Naive B cell (primary cell): ENCODE data around the gene STX11. TPM values are rescaled to one million over a fixed set of nuclear protein-coding genes. Genes with fewer than 3 reads are reported as not detected.

Experiments
- ATAC-seq, 2 donors: fragments of 150-1000 bp; cut with Tn5 transposase; 2 replicates each; pipeline ENCODE4 v1.10.0; 2021; ENCODE audit warnings: low read depth in 2 of 2, mild to moderate bottlenecking in 2 of 2, moderate library complexity in 2 of 2
- DNase-seq: peaks from one replicate; pipeline ENCODE4 v3.0.0; 2022
- H3K27ac Mint-ChIP-seq, 6 donors: one replicate each; pipeline ENCODE4 v1.8.0; 2020 to 2022; ENCODE audit warnings: mild to moderate bottlenecking in 6 of 6, mixed read lengths in 6 of 6, moderate library complexity in 5 of 6, inconsistent platforms in 2 of 6
- H3K27me3 Mint-ChIP-seq, 3 donors: one replicate each; pipeline ENCODE4 v1.8.0; 2021 to 2022; ENCODE audit warnings: mixed read lengths in 3 of 3, mild to moderate bottlenecking in 1 of 3
- H3K36me3 Mint-ChIP-seq, 2 donors: one replicate each; pipeline ENCODE4 v1.8.0; 2020 to 2022; ENCODE audit warnings: mixed read lengths in 2 of 2, inconsistent platforms in 1 of 2, mild to moderate bottlenecking in 1 of 2
- H3K4me1 Mint-ChIP-seq, 3 donors: one replicate each; pipeline ENCODE4 v1.8.0; 2020 to 2022; ENCODE audit warnings: mixed read lengths in 3 of 3, inconsistent platforms in 1 of 3, mild to moderate bottlenecking in 1 of 3, moderate library complexity in 1 of 3
- H3K4me3 Mint-ChIP-seq, 8 donors: one replicate each; pipeline ENCODE4 v1.8.0; 2020 to 2022; ENCODE audit warnings: mild to moderate bottlenecking in 8 of 8, mixed read lengths in 8 of 8, moderate library complexity in 8 of 8, inconsistent platforms in 2 of 8
- H3K9me3 Mint-ChIP-seq, 7 donors: one replicate each; pipeline ENCODE4 v1.8.0; 2020 to 2022; ENCODE audit warnings: mixed read lengths in 7 of 7, mild to moderate bottlenecking in 5 of 7, inconsistent platforms in 2 of 7, moderate library complexity in 1 of 7
- polyA plus RNA-seq, 6 donors: library from polyadenylated mRNA; unstranded; fragments of 300-500 nt; fragmentation: Illumina TruSeq; gene quantifications; one replicate each; pipeline ENCODE4 v1.2.3, GENCODE V29; 2021; ENCODE audit warnings: low read depth in 6 of 6

The STX11 gene
- polyA plus RNA-seq, 6 donors from 2014 or later: 0.26 to 4.1 (median 2.8) TPM

DNA sequence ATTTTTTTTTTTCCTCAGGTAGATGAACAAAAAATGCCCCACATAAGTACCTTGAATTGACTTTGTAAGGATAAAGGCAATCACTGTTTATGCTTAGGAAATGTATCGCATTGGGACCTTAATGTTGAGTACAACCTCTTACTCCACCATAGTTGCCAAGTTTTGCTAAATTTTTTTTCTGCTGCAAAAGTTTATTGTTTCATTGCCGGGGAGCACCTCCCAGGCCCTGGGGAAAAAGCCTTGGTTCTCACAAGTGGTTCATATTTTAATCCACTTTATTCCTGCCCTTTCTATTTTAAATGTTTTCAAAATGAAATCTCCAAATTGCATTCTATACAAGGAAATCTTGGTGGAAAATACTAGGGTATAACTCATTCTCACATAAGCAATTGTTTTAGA, 82.5 kb downstream of the STX11 start:
- DNase-seq (no peak), ATAC-seq (no peak)
- no peak overlapping the region for H3K4me3 Mint-ChIP-seq
- H3K9me3 Mint-ChIP-seq: no peaks in the 10 kb centered on the region
- H3K36me3 Mint-ChIP-seq: no peaks in the 10 kb centered on the region
- H3K27ac Mint-ChIP-seq: peak overlapping the region in 1 of 6 donors; percentile 33
- no peaks in the 10 kb centered on the region for H3K4me1 Mint-ChIP-seq
- H3K27me3 Mint-ChIP-seq: no peaks in the 10 kb centered on the region

DNA sequence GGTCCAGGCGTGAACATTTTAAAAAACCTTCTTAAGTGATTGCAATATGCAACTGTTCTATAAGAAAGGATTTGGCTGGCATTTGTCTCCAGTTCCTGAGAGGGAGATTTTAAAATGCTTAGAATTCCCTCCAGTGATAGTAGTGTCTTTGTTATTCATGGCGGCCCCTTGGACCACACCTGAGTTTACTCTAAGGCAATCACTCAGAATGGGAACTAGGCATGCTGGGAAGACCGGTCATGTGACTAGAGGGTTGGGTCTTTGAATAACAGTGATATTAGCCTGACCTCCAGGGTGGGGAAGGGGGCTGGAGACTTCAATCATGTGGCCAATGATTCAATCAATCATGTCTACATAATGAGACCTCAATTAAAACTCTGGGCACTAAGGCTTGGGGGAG, 84.1 kb downstream of the STX11 start:
- H3K27ac Mint-ChIP-seq: no peak overlapping the region

DNA sequence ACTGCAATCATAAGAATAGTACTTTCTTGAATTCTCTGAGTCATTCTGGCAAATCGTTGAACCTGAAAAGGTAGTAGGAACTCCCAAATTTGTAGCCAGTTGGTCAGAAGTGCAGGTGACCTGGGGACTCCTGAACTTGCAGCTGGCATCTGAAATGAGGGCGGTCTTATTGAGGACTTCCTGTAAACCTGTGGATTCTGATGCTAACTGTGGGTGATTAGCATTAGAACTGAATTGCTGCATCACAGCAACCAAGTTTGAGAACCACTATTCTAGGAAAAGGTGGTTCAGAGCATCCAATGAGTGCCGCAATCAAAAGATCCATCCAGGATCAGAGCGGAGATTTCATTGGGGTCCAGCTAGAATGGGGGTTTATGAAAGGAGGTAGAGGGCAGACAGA, 84.6 kb downstream of the STX11 start:
- H3K27me3 Mint-ChIP-seq: no peaks in the 10 kb centered on the region
- H3K27ac Mint-ChIP-seq: peak overlapping the region in 1 of 6 donors; percentile 23
- H3K4me1 Mint-ChIP-seq: no peaks in the 10 kb centered on the region
- no peak overlapping the region for H3K4me3 Mint-ChIP-seq
- ATAC-seq: no peak
- H3K9me3 Mint-ChIP-seq: peaks cover 0 to 5% (median 0%) of the 10 kb centered on the region in 7 donors
- DNase-seq: no peak
- H3K36me3 Mint-ChIP-seq: no peaks in the 10 kb centered on the region

More for the DNA sequence above, 84.1 kb downstream of the STX11 start:
- H3K9me3 Mint-ChIP-seq: peaks cover 0 to 5% (median 0%) of the 10 kb centered on the region in 7 donors
- DNase-seq: no peak
- no peaks in the 10 kb centered on the region for H3K4me1 Mint-ChIP-seq
- H3K4me3 Mint-ChIP-seq: no peak overlapping the region
- H3K27me3 Mint-ChIP-seq: no peaks in the 10 kb centered on the region
- ATAC-seq: no peak
- no peaks in the 10 kb centered on the region for H3K36me3 Mint-ChIP-seq

Other genes with a start within 250 kb of the STX11 start
- gene PLAGL1, start 142.3 kb upstream of the STX11 start, polyA plus RNA-seq: 10 to 100 TPM in 3 of 6 donors, 1 to 10 TPM in 3; 8.5 to 12.5 (median 10.1) TPM
- 100 to 1,000 TPM; 314 to 420 (median 370) TPM for gene SF3B5, start 54.9 kb upstream of the STX11 start, polyA plus RNA-seq
- 100 to 1,000 TPM in 1 of 6 donors, 10 to 100 TPM in 5; 27.7 to 160 (median 73.1) TPM for gene UTRN, start 134.8 kb downstream of the STX11 start, polyA plus RNA-seq